Fibroblast of villous mesenchyme (primary cell): ENCODE data around the gene ATP8A2. TPM values are rescaled to one million over a fixed set of nuclear protein-coding genes. Genes with fewer than 3 reads are reported as not detected.
"Not testable (repeated sequence)": the region's sequence is repeated elsewhere in the genome, so short reads cannot be mapped to it uniquely, and the experiment has no call there.

Experiments
- DNase-seq: peaks from one replicate; pipeline ENCODE4 v3.0.0-alpha.2; 2010; ENCODE audit warnings: low read depth
- H3K4me3 ChIP-seq: 2 replicates; pipeline ENCODE4 v1.5.1; 2011; ENCODE audit warnings: low read depth, mild to moderate bottlenecking, low read length
- CTCF ChIP-seq: IDR thresholded peaks from 2 replicates; pipeline ENCODE4 v1.5.1; 2012; ENCODE audit warnings: low read depth, mild to moderate bottlenecking, low read length; ENCODE audit not compliant: insufficient read depth
- total RNA-seq: library from RNA; depleted of rRNA; stranded (reverse); fragments of >200 nt; gene quantifications from 2 replicates; pipeline ENCODE4 v1.2.3, GENCODE V29; 2012

The ATP8A2 gene
- total RNA-seq, 1 donor, result under 0.01 TPM

GRCh38 chr13:25541434-25542123, 169.8 kb downstream of the ATP8A2 start:
- H3K4me3 ChIP-seq, result no peak overlapping the region
- DNase-seq, result no peak
- TF ChIP-seq CTCF, result no peak

- not testable (repeated sequence) for DNase-seq, H3K4me3 ChIP-seq
Measured at GRCh38 chr13:25548991-25549390, 177.2 kb downstream of the ATP8A2 start.

GRCh38 chr13:25561812-25562211, 190.0 kb downstream of the ATP8A2 start:
- no peak for TF ChIP-seq CTCF
- no peak overlapping the region for H3K4me3 ChIP-seq
- no peak for DNase-seq

GRCh38 chr13:25570185-25570584, 198.4 kb downstream of the ATP8A2 start:
- H3K4me3 ChIP-seq, result no peak overlapping the region
- no peak for TF ChIP-seq CTCF
- no peak for DNase-seq

GRCh38 chr13:25571237-25571636, 199.5 kb downstream of the ATP8A2 start:
- no peak for TF ChIP-seq CTCF
- H3K4me3 ChIP-seq, result no peak overlapping the region
- no peak for DNase-seq

GRCh38 chr13:25572171-25572570, 200.4 kb downstream of the ATP8A2 start:
- H3K4me3 ChIP-seq, DNase-seq: not testable (repeated sequence)

- H3K4me3 ChIP-seq, result no peak overlapping the region
- DNase-seq, result peak; percentile 75
- TF ChIP-seq CTCF, result peak; percentile 86
Measured at GRCh38 chr13:25574437-25575411, 202.9 kb downstream of the ATP8A2 start.
